ENCODE data around the gene PKP1.

The PKP1 gene

GRCh38 chr1:201299968-201300367, 16.7 kb downstream of the PKP1 start:
- H3K27me3 Mint-ChIP-seq (ENCODE audit: low read depth) = peaks cover 9% of the 10 kb centered on the region
- no peaks in the 10 kb centered on the region for H3K4me1 Mint-ChIP-seq (ENCODE audit: low read depth)
- no peak overlapping the region for H3K27ac Mint-ChIP-seq
- no peak overlapping the region for H3K4me3 Mint-ChIP-seq
- no peak for DNase-seq (ENCODE audit: low spot score)
- H3K36me3 Mint-ChIP-seq (ENCODE audit: low read depth) = no peaks in the 10 kb centered on the region
- H3K9me3 Mint-ChIP-seq = no peaks in the 10 kb centered on the region

DNA sequence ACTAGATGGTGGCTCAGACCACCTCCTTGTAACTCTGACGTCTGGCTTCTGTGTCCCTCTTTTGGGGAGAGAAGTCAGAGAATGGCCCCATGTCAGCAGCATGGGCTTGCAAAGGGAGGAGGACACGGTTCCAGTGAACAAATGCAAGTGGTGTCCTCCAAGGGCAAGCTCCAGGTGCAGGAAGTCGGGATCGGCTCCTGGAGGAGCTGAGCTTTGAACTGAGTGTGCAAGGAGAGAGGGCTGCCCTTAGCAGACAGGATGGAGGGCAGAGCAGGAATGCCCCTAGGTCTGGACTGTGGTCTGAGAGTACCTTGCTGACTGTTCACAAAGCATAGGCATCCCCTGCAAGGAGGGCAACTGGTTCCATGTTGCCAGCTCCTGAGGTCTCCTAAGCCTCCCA, 17.3 kb downstream of the PKP1 start:
- no peaks in the 10 kb centered on the region for H3K9me3 Mint-ChIP-seq
- no peaks in the 10 kb centered on the region for H3K4me1 Mint-ChIP-seq (ENCODE audit: low read depth)
- no peaks in the 10 kb centered on the region for H3K36me3 Mint-ChIP-seq (ENCODE audit: low read depth)
- no peak overlapping the region for H3K4me3 Mint-ChIP-seq
- H3K27ac Mint-ChIP-seq = no peak overlapping the region
- peaks cover 5% of the 10 kb centered on the region for H3K27me3 Mint-ChIP-seq (ENCODE audit: low read depth)
- no peak for DNase-seq (ENCODE audit: low spot score)

GRCh38 chr1:201302163-201303152, 19.2 kb downstream of the PKP1 start:
- no peak overlapping the region for H3K27ac Mint-ChIP-seq
- H3K9me3 Mint-ChIP-seq = no peaks in the 10 kb centered on the region
- no peaks in the 10 kb centered on the region for H3K36me3 Mint-ChIP-seq (ENCODE audit: low read depth)
- no peak for DNase-seq (ENCODE audit: low spot score)
- peaks cover 2% of the 10 kb centered on the region for H3K27me3 Mint-ChIP-seq (ENCODE audit: low read depth)
- H3K4me1 Mint-ChIP-seq (ENCODE audit: low read depth) = no peaks in the 10 kb centered on the region
- no peak overlapping the region for H3K4me3 Mint-ChIP-seq

- Mint-ChIP-seq H3K4me1 (ENCODE audit: low read depth) (no peaks in the 10 kb centered on the region), H3K27ac (no peak overlapping the region), H3K36me3 (ENCODE audit: low read depth) (no peaks in the 10 kb centered on the region), H3K27me3 (ENCODE audit: low read depth) (peaks cover 7% of the 10 kb centered on the region), H3K4me3 (no peak overlapping the region), H3K9me3 (no peaks in the 10 kb centered on the region)
- DNase-seq (ENCODE audit: low spot score) = no peak
These were observed 20.8 kb downstream of the PKP1 start for GRCh38 chr1:201304126-201304525.

- H3K36me3 Mint-ChIP-seq (ENCODE audit: low read depth) = no peaks in the 10 kb centered on the region
- H3K27me3 Mint-ChIP-seq (ENCODE audit: low read depth) = peaks cover 16% of the 10 kb centered on the region
- H3K4me1 Mint-ChIP-seq (ENCODE audit: low read depth) = no peaks in the 10 kb centered on the region
- DNase-seq (ENCODE audit: low spot score) = no peak
- H3K27ac Mint-ChIP-seq = no peak overlapping the region
- no peak overlapping the region for H3K4me3 Mint-ChIP-seq
- H3K9me3 Mint-ChIP-seq = no peaks in the 10 kb centered on the region
These were observed 22.5 kb downstream of the PKP1 start for GRCh38 chr1:201305815-201306214.

DNA sequence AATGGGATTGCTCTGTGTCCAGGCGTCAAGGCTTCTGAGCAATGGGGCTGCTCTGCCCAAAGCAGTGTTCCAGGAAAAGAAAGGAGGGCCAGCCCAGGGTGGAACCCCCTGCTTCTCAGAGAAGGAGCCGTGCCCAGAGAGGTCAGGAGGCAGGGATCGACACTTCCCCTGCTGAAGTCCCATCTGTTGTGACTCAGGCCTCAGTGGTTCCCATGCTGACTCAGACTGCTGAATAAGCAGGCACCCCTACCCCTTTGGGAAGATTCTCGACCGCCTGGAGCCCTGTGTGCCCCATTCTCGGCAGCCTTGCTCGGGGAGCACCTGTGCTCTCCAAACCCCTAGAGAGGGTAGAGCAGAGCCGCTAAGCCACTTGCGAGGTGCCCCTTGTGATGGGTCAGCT, 23.9 kb downstream of the PKP1 start:
- no peaks in the 10 kb centered on the region for H3K9me3 Mint-ChIP-seq
- DNase-seq (ENCODE audit: low spot score) = no peak
- H3K36me3 Mint-ChIP-seq (ENCODE audit: low read depth) = no peaks in the 10 kb centered on the region
- no peak overlapping the region for H3K4me3 Mint-ChIP-seq
- H3K4me1 Mint-ChIP-seq (ENCODE audit: low read depth) = no peaks in the 10 kb centered on the region
- peaks cover 16% of the 10 kb centered on the region for H3K27me3 Mint-ChIP-seq (ENCODE audit: low read depth)
- no peak overlapping the region for H3K27ac Mint-ChIP-seq

- no peak for DNase-seq (ENCODE audit: low spot score)
- Mint-ChIP-seq H3K4me1 (ENCODE audit: low read depth) (no peaks in the 10 kb centered on the region), H3K36me3 (ENCODE audit: low read depth) (no peaks in the 10 kb centered on the region), H3K4me3 (no peak overlapping the region), H3K27ac (no peak overlapping the region), H3K27me3 (ENCODE audit: low read depth) (peaks cover 16% of the 10 kb centered on the region), H3K9me3 (no peaks in the 10 kb centered on the region)
These were observed 24.6 kb downstream of the PKP1 start for GRCh38 chr1:201307760-201308499.

- H3K4me3 Mint-ChIP-seq = no peak overlapping the region
- DNase-seq (ENCODE audit: low spot score) = no peak
- H3K27ac Mint-ChIP-seq = no peak overlapping the region
- H3K4me1 Mint-ChIP-seq (ENCODE audit: low read depth) = no peaks in the 10 kb centered on the region
- H3K27me3 Mint-ChIP-seq (ENCODE audit: low read depth) = peaks cover 16% of the 10 kb centered on the region
- H3K9me3 Mint-ChIP-seq = no peaks in the 10 kb centered on the region
- H3K36me3 Mint-ChIP-seq (ENCODE audit: low read depth) = no peaks in the 10 kb centered on the region
These were observed 26.1 kb downstream of the PKP1 start for GRCh38 chr1:201309416-201309815.

DNA sequence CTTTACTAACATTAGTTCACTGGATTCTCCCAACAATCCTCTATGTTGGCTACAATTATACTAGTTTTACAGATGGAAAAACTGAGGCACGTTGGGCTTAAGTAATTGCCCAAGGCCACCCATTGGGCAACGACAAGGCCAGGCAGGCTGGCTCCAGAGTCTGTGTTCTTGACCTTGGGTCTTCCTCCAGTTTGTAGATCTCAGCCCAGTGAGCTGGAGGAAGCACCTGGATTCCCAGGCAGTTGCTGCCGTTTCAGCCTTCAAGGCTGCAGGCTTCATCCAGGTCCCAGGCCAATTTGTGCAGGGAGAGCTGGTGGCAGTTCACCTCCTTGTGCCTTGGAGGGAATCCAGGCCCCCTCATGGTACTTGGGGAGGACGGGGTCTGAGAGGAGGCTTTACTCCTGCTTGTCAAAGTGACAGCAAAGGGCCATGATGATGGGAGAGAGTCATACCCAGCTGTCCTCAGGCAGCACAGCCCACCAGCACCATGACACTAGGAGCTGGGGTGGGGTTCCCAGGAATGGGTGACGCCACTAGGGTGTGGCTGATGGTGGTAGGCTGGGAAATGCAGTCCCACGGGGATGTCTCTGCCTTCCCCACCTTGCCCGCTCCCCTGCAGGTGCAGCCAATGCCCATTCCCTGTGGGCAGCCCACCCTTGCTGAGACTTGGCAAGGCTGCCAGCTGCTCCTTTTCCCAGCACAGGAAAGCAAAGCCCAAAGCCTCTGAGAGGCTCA, 27.1 kb downstream of the PKP1 start:
- Mint-ChIP-seq H3K27me3 (ENCODE audit: low read depth) (peaks cover 16% of the 10 kb centered on the region), H3K4me3 (no peak overlapping the region), H3K36me3 (ENCODE audit: low read depth) (no peaks in the 10 kb centered on the region), H3K9me3 (no peaks in the 10 kb centered on the region), H3K27ac (no peak overlapping the region), H3K4me1 (ENCODE audit: low read depth) (no peaks in the 10 kb centered on the region)
- no peak for DNase-seq (ENCODE audit: low spot score)

GRCh38 chr1:201310986-201311355, 27.7 kb downstream of the PKP1 start:
- Mint-ChIP-seq H3K27ac (no peak overlapping the region), H3K9me3 (no peaks in the 10 kb centered on the region), H3K4me3 (no peak overlapping the region), H3K4me1 (ENCODE audit: low read depth) (no peaks in the 10 kb centered on the region), H3K36me3 (ENCODE audit: low read depth) (no peaks in the 10 kb centered on the region), H3K27me3 (ENCODE audit: low read depth) (peaks cover 16% of the 10 kb centered on the region)
- DNase-seq (ENCODE audit: low spot score) = no peak

DNA sequence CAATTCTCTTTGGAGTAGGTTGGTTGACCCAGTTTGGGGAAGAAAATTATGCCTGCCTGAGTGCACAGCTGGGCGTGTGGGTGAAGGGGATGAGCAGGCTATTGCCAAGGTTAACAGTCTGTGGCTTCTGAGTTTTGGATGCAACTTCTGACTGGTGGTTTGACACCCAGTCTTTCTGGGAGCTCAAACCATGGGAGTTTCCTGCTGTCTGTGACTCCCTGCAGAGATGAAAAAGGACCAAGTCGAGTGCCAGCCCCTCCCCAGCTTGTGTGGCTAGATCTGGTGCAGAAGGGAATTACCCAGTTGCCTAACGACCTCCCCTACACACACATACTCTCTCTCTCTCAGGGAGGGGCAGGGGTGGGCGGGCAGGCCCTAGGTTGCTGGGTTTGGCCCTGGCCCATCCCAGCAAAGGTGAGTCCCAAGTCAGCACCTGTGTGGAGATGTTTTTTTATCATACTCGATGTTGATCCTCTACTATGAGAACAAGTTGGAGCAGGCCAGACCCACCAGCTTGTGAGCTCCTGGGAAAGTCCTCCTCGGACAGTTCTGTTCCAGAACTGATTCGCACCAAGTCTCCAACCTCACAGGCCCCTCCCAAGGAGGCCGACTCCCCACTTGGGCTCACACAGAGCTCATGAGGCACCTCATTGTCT, 28.2 kb downstream of the PKP1 start:
- H3K4me1 Mint-ChIP-seq (ENCODE audit: low read depth) = no peaks in the 10 kb centered on the region
- no peak overlapping the region for H3K27ac Mint-ChIP-seq
- H3K27me3 Mint-ChIP-seq (ENCODE audit: low read depth) = peaks cover 16% of the 10 kb centered on the region
- DNase-seq (ENCODE audit: low spot score) = no peak
- no peaks in the 10 kb centered on the region for H3K36me3 Mint-ChIP-seq (ENCODE audit: low read depth)
- H3K4me3 Mint-ChIP-seq = no peak overlapping the region
- no peaks in the 10 kb centered on the region for H3K9me3 Mint-ChIP-seq

DNA sequence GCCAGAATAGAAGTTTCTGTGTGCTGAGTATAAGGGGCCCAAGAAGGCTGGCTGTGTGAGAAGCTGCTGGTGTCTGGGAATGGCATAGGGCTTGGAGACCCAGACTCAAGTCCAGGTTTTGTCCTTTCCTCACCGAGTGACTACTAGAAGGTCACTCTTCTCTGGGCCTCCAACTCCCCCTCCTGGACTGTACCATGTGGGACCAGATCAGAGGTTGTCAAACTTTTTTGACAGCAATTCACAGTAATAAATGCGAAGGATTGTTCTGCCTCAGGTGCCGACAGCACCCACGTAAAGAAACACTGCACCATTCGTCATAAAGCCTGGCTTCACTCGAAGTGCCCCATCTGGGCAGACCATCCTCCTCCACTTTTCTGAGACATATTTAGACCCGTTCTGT, 29.0 kb downstream of the PKP1 start:
- no peaks in the 10 kb centered on the region for H3K4me1 Mint-ChIP-seq (ENCODE audit: low read depth)
- no peaks in the 10 kb centered on the region for H3K36me3 Mint-ChIP-seq (ENCODE audit: low read depth)
- no peak for DNase-seq (ENCODE audit: low spot score)
- H3K27me3 Mint-ChIP-seq (ENCODE audit: low read depth) = peaks cover 16% of the 10 kb centered on the region
- H3K27ac Mint-ChIP-seq = no peak overlapping the region
- no peaks in the 10 kb centered on the region for H3K9me3 Mint-ChIP-seq
- H3K4me3 Mint-ChIP-seq = no peak overlapping the region

- no peak for DNase-seq (ENCODE audit: low spot score)
- H3K4me3 Mint-ChIP-seq = no peak overlapping the region
- H3K27me3 Mint-ChIP-seq (ENCODE audit: low read depth) = peaks cover 16% of the 10 kb centered on the region
- no peaks in the 10 kb centered on the region for H3K4me1 Mint-ChIP-seq (ENCODE audit: low read depth)
- H3K9me3 Mint-ChIP-seq = no peaks in the 10 kb centered on the region
- no peaks in the 10 kb centered on the region for H3K36me3 Mint-ChIP-seq (ENCODE audit: low read depth)
- H3K27ac Mint-ChIP-seq = no peak overlapping the region
These were observed 29.8 kb downstream of the PKP1 start for GRCh38 chr1:201313086-201313485.

Data from T-helper 2 cell treated with Interferon-gamma antibody and Interleukin-4, amounts not matched to agents 5 μg/mL and 100 μg/mL, for 36 hours (primary cell).